ENCODE data around the gene NISCH. TPM values are rescaled to one million over a fixed set of nuclear protein-coding genes. Genes with fewer than 3 reads are reported as not detected.

Gene NISCH
- total RNA-seq, 1 experiment from 2014 or later = 72.8 TPM

DNA sequence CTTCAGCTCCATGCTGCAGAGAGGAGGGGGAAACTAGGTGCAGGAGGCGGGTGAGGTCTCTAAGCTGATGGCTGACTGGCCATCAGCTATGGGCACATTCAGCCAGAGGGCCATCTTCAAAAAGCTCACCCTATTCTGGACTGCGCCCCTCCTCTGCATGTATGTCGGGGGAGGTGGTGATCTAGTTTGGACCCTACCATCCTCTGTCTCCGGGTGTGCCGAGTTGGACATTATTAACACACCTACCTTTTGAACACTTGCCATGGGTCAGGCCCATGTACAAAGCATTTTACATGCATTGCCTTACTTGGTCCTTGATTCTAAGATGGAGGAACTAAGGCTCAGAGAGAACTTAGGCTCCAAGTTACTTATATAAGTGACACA lies 1.4 kb downstream of the NISCH start (continued):
- TF ChIP-seq CEBPB (IDR thresholded peaks at IDR 0.05; ENCODE audit: low read depth) = no peak

GRCh38 chr3:52458031-52458760 lies 2.8 kb downstream of the NISCH start:
- Histone ChIP-seq H3K9me2 (ENCODE audit: insufficient read depth) (no peaks in the 10 kb centered on the region), H3K27me3 (ENCODE audit: insufficient read depth, low read length) (no peaks in the 10 kb centered on the region), H3K79me2 (ENCODE audit: insufficient read depth, low read length) (peaks cover 47% of the 10 kb centered on the region), H3K4me1 (ENCODE audit: control insufficient read depth in 1 of 2, insufficient read depth in 2 of 2, low read length in 2 of 2) (peaks cover 20 to 38% of the 10 kb centered on the region in 2 experiments), H3K4me2 (ENCODE audit: low read length) (no peak overlapping the region), H2AFZ (ENCODE audit: low read depth, low read length, poor library complexity, severe bottlenecking) (no peak overlapping the region), H3K27ac (ENCODE audit: low read depth, low read length) (no peak overlapping the region), H3K9me3 (ENCODE audit: control insufficient read depth in 1 of 2, insufficient read depth in 1 of 2, low read depth in 1 of 2, low read length in 2 of 2) (no peaks in the 10 kb centered on the region), H4K20me1 (ENCODE audit: insufficient read depth) (no peaks in the 10 kb centered on the region), H3K9ac (ENCODE audit: low read length) (no peak overlapping the region), H3K4me3 (replicated peaks in 1 of 2; ENCODE audit: low read depth in 1 of 2, low read length in 2 of 2) (no peak overlapping the region), H3K36me3 (ENCODE audit: control insufficient read depth in 1 of 2, insufficient read depth in 2 of 2, low read length in 2 of 2) (peaks cover 23 to 43% of the 10 kb centered on the region in 2 experiments)
- ChIA-PET CTCF (no interaction called here), POLR2A (no interaction called here), RAD21 (ENCODE audit: low non-redundant PET in 1 of 2, low total read pairs in 2 of 2, uncharacterized antibody in 2 of 2, unreplicated experiment in 2 of 2) (no interaction called here)
- ATAC-seq (no peak), DNase-seq (ENCODE audit: low read depth, low spot score) (no peak)
- TF ChIP-seq POLR2AphosphoS5 (IDR thresholded peaks at IDR 0.05; ENCODE audit: low read depth, low read length) (no peak), RAD21 (IDR thresholded peaks at IDR 0.05; ENCODE audit: low read depth) (no peak), POLR2A (IDR thresholded peaks at IDR 0.05; ENCODE audit: borderline replicate concordance, extremely low read depth, insufficient read depth, insufficient read length) (no peak), SRF (IDR thresholded peaks at IDR 0.05; ENCODE audit: low read depth) (no peak), CBX3 (IDR thresholded peaks at IDR 0.05; ENCODE audit: low read depth) (no peak), YY1 (IDR thresholded peaks at IDR 0.05; ENCODE audit: extremely low read depth, insufficient replicate concordance, low read depth, low read length) (no peak), FOSL1 (IDR thresholded peaks at IDR 0.05; ENCODE audit: low read depth) (no peak), SP1 (IDR thresholded peaks at IDR 0.05; ENCODE audit: low read depth) (no peak), EZH2phosphoT487 (IDR thresholded peaks at IDR 0.05; ENCODE audit: borderline replicate concordance) (no peak), EZH2 (IDR thresholded peaks at IDR 0.05) (no peak)
- TF ChIP-seq, protein P1, sequence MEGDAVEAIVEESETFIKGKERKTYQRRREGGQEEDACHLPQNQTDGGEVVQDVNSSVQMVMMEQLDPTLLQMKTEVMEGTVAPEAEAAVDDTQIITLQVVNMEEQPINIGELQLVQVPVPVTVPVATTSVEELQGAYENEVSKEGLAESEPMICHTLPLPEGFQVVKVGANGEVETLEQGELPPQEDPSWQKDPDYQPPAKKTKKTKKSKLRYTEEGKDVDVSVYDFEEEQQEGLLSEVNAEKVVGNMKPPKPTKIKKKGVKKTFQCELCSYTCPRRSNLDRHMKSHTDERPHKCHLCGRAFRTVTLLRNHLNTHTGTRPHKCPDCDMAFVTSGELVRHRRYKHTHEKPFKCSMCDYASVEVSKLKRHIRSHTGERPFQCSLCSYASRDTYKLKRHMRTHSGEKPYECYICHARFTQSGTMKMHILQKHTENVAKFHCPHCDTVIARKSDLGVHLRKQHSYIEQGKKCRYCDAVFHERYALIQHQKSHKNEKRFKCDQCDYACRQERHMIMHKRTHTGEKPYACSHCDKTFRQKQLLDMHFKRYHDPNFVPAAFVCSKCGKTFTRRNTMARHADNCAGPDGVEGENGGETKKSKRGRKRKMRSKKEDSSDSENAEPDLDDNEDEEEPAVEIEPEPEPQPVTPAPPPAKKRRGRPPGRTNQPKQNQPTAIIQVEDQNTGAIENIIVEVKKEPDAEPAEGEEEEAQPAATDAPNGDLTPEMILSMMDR (IDR thresholded peaks at IDR 0.05 in 2 of 3, conservative IDR thresholded peaks at IDR 0.05 in 1 of 3; ENCODE audit: borderline replicate concordance in 1 of 3, insufficient read depth in 1 of 3, low read depth in 2 of 3, low read length in 2 of 3) = no peak
- no TSS peak for BruUV-seq (replicated peaks)
- intact Hi-C loops (cut with micrococcal nuclease) = no loop called here

All from HCT116 (cell line).